Stimulated activated naive B cell treated with anti-CD40 and anti-IgM and Interleukin-4, amounts not matched to agents 10 μg/mL and 1 μg/mL and 100 μg/mL, for 72 hours (primary cell): ENCODE results near the gene RFK.
"Not testable (repeated sequence)": the region's sequence is repeated elsewhere in the genome, so short reads cannot be mapped to it uniquely, and the experiment has no call there.

Source experiments
- ATAC-seq, 2 donors: fragments of 150-1000 bp; cut with Tn5 transposase; replicated peaks; 2 replicates each; pipeline ENCODE4 v1.10.0; 2021; ENCODE audit warnings: moderate library complexity in 1 of 2
- DNase-seq: peaks from one replicate; pipeline ENCODE4 v3.0.0; 2021
- H3K27ac Mint-ChIP-seq: one replicate; pipeline ENCODE4 v1.8.0; 2022; ENCODE audit warnings: mild to moderate bottlenecking, mixed read lengths
- H3K27me3 Mint-ChIP-seq, 2 donors: one replicate each; pipeline ENCODE4 v1.8.0; 2022; ENCODE audit warnings: mixed read lengths in 2 of 2
- H3K36me3 Mint-ChIP-seq, 2 donors: one replicate each; pipeline ENCODE4 v1.8.0; 2022; ENCODE audit warnings: mixed read lengths in 2 of 2, mild to moderate bottlenecking in 1 of 2
- H3K4me1 Mint-ChIP-seq, 2 donors: one replicate each; pipeline ENCODE4 v1.8.0; 2022; ENCODE audit warnings: mixed read lengths in 2 of 2, mild to moderate bottlenecking in 1 of 2
- H3K4me3 Mint-ChIP-seq, 2 donors: one replicate each; pipeline ENCODE4 v1.8.0; 2022; ENCODE audit warnings: mild to moderate bottlenecking in 2 of 2, mixed read lengths in 2 of 2, moderate library complexity in 1 of 2
- H3K9me3 Mint-ChIP-seq, 2 donors: one replicate each; pipeline ENCODE4 v1.8.0; 2022; ENCODE audit warnings: mixed read lengths in 2 of 2, mild to moderate bottlenecking in 1 of 2

Gene RFK

GRCh38 chr9:76394195-76394959 is at the start of gene RFK:
RFK (minus strand) TSS chr9:76394426; CDS start chr9:76394171, 255 bp downstream.
- H3K9me3 Mint-ChIP-seq: peaks cover 0 to 3% of the 10 kb centered on the region in 2 donors

GRCh38 chr9:76443887-76444286 is 49.7 kb upstream of the RFK start:
- Mint-ChIP-seq H3K36me3 (peaks cover 0 to 8% of the 10 kb centered on the region in 2 donors), H3K4me3 (no peak overlapping the region), H3K27me3 (no peaks in the 10 kb centered on the region), H3K9me3 (peaks cover 0 to 4% of the 10 kb centered on the region in 2 donors), H3K27ac (no peak overlapping the region), H3K4me1 (peaks cover 14 to 24% of the 10 kb centered on the region in 2 donors)
- DNase-seq (no peak), ATAC-seq (no peak)

More at GRCh38 chr9:76394195-76394959, at the start of gene RFK:
- Mint-ChIP-seq H3K4me1 (peaks cover 11 to 37% of the 10 kb centered on the region in 2 donors), H3K27me3 (no peaks in the 10 kb centered on the region), H3K4me3 (peak within 1 kb of the TSS; percentile 100), H3K27ac (peak within 1 kb of the TSS; percentile 100), H3K36me3 (peaks cover 11 to 21% of the 10 kb centered on the region in 2 donors)
- peak; percentile 81 for DNase-seq
- ATAC-seq: peak; percentile 80 to 84

- H3K4me3 Mint-ChIP-seq: peak overlapping the region; percentile 33 to 59
- peak overlapping the region; percentile 83 for H3K27ac Mint-ChIP-seq
- ATAC-seq (peak; percentile 75 to 79), DNase-seq (no peak)
- H3K9me3 Mint-ChIP-seq: peaks cover 0 to 4% of the 10 kb centered on the region in 2 donors
- peaks cover 17 to 26% of the 10 kb centered on the region in 2 donors for H3K4me1 Mint-ChIP-seq
- H3K36me3 Mint-ChIP-seq: peaks cover 0 to 8% of the 10 kb centered on the region in 2 donors
- no peaks in the 10 kb centered on the region for H3K27me3 Mint-ChIP-seq
Measured at GRCh38 chr9:76441551-76442322, 47.5 kb upstream of the RFK start.

GRCh38 chr9:76438841-76439588 is 44.8 kb upstream of the RFK start:
- H3K4me3 Mint-ChIP-seq: peak overlapping the region in 1 of 2 donors; percentile 36

GRCh38 chr9:76437017-76437699 is 42.9 kb upstream of the RFK start:
- peaks cover 18 to 38% of the 10 kb centered on the region in 2 donors for H3K4me1 Mint-ChIP-seq

More at GRCh38 chr9:76438841-76439588, 44.8 kb upstream of the RFK start:
- ATAC-seq (peak; percentile 73 to 78), DNase-seq (no peak)
- peak overlapping the region; percentile 62 for H3K27ac Mint-ChIP-seq
- peaks cover 0 to 12% of the 10 kb centered on the region in 2 donors for H3K36me3 Mint-ChIP-seq
- peaks cover 0 to 4% of the 10 kb centered on the region in 2 donors for H3K9me3 Mint-ChIP-seq
- H3K4me1 Mint-ChIP-seq: peaks cover 18 to 37% of the 10 kb centered on the region in 2 donors
- peaks cover 5 to 6% of the 10 kb centered on the region in 2 donors for H3K27me3 Mint-ChIP-seq

GRCh38 chr9:76434897-76435296 is 40.7 kb upstream of the RFK start:
- not testable (repeated sequence) for H3K4me3 Mint-ChIP-seq, ATAC-seq, H3K36me3 Mint-ChIP-seq, H3K27me3 Mint-ChIP-seq, H3K27ac Mint-ChIP-seq, H3K9me3 Mint-ChIP-seq, DNase-seq
- H3K4me1 Mint-ChIP-seq: peaks cover 9 to 26% of the 10 kb centered on the region in 2 donors

More at GRCh38 chr9:76437017-76437699, 42.9 kb upstream of the RFK start:
- H3K36me3 Mint-ChIP-seq, ATAC-seq, H3K27me3 Mint-ChIP-seq, DNase-seq, H3K27ac Mint-ChIP-seq, H3K9me3 Mint-ChIP-seq, H3K4me3 Mint-ChIP-seq: not testable (repeated sequence)

GRCh38 chr9:76433836-76434235 is 39.6 kb upstream of the RFK start:
- ATAC-seq: peak; percentile 42 to 51

GRCh38 chr9:76433406-76433805 is 39.2 kb upstream of the RFK start:
- ATAC-seq: peak in 1 of 2 donors; percentile 34
- H3K4me3 Mint-ChIP-seq: no peak overlapping the region
- peaks cover 5 to 6% of the 10 kb centered on the region in 2 donors for H3K27me3 Mint-ChIP-seq
- peaks cover 0 to 4% of the 10 kb centered on the region in 2 donors for H3K36me3 Mint-ChIP-seq
- DNase-seq: no peak
- no peaks in the 10 kb centered on the region for H3K9me3 Mint-ChIP-seq
- no peak overlapping the region for H3K27ac Mint-ChIP-seq
- H3K4me1 Mint-ChIP-seq: peaks cover 9 to 23% of the 10 kb centered on the region in 2 donors

More at GRCh38 chr9:76433836-76434235, 39.6 kb upstream of the RFK start:
- Mint-ChIP-seq H3K9me3 (no peaks in the 10 kb centered on the region), H3K36me3 (peaks cover 0 to 4% of the 10 kb centered on the region in 2 donors), H3K27ac (no peak overlapping the region), H3K4me3 (no peak overlapping the region), H3K4me1 (peaks cover 9 to 26% of the 10 kb centered on the region in 2 donors), H3K27me3 (peaks cover 5 to 6% of the 10 kb centered on the region in 2 donors)
- DNase-seq: no peak

GRCh38 chr9:76431601-76432000 is 37.4 kb upstream of the RFK start:
- no peak for ATAC-seq
- DNase-seq: no peak
- Mint-ChIP-seq H3K9me3 (no peaks in the 10 kb centered on the region), H3K4me1 (peaks cover 4 to 13% of the 10 kb centered on the region in 2 donors), H3K27ac (no peak overlapping the region), H3K36me3 (peaks cover 0 to 4% of the 10 kb centered on the region in 2 donors), H3K27me3 (peaks cover 5 to 6% of the 10 kb centered on the region in 2 donors), H3K4me3 (no peak overlapping the region)

GRCh38 chr9:76426807-76427419 is 32.7 kb upstream of the RFK start:
- Mint-ChIP-seq H3K36me3 (no peaks in the 10 kb centered on the region), H3K27ac (no peak overlapping the region), H3K9me3 (no peaks in the 10 kb centered on the region), H3K27me3 (no peaks in the 10 kb centered on the region), H3K4me3 (no peak overlapping the region), H3K4me1 (no peaks in the 10 kb centered on the region)
- no peak for ATAC-seq
- no peak for DNase-seq

- DNase-seq (no peak), ATAC-seq (no peak)
- no peaks in the 10 kb centered on the region for H3K36me3 Mint-ChIP-seq
- H3K27ac Mint-ChIP-seq: peak overlapping the region; percentile 77
- H3K4me1 Mint-ChIP-seq: no peaks in the 10 kb centered on the region
- no peak overlapping the region for H3K4me3 Mint-ChIP-seq
- H3K9me3 Mint-ChIP-seq: no peaks in the 10 kb centered on the region
- H3K27me3 Mint-ChIP-seq: no peaks in the 10 kb centered on the region
Measured at GRCh38 chr9:76425677-76426453, 31.6 kb upstream of the RFK start.

GRCh38 chr9:76424491-76424890 is 30.3 kb upstream of the RFK start:
- Mint-ChIP-seq H3K36me3 (no peaks in the 10 kb centered on the region), H3K4me1 (no peaks in the 10 kb centered on the region), H3K27me3 (no peaks in the 10 kb centered on the region), H3K9me3 (no peaks in the 10 kb centered on the region), H3K4me3 (no peak overlapping the region), H3K27ac (no peak overlapping the region)
- DNase-seq (no peak), ATAC-seq (peak; percentile 21 to 39)
